Measurements from ENCODE around the gene CNOT6. TPM values are rescaled to one million over a fixed set of nuclear protein-coding genes. Genes with fewer than 3 reads are reported as not detected.
"Not testable (repeated sequence)": the region's sequence is repeated elsewhere in the genome, so short reads cannot be mapped to it uniquely, and the experiment has no call there.

The CNOT6 gene
- total RNA-seq, 1 donor from 2014 or later, result 24.9 TPM

GRCh38 chr5:180492226-180492903 is 1.8 kb upstream of the CNOT6 start:
- Mint-ChIP-seq H3K27ac (no peak overlapping the region), H3K4me1 (peaks cover 24% of the 10 kb centered on the region), H3K36me3 (ENCODE audit: low read depth) (peaks cover 7% of the 10 kb centered on the region), H3K9me3 (no peaks in the 10 kb centered on the region), H3K27me3 (no peaks in the 10 kb centered on the region), H3K4me3 (no peak overlapping the region)
- no peak for ATAC-seq (ENCODE audit: low read depth)
- no peak for TF ChIP-seq CTCF (IDR thresholded peaks at IDR 0.05)
- POLR2A ChIA-PET, result interaction anchor here (0.7 to 1.0 kb wide), 2 partner anchors 199 to 202 kb away, joined by 3 read pairs; no protein-coding TSS in a partner anchor
- no peak for DNase-seq
- intact Hi-C loops (cut with micrococcal nuclease), result loop anchor here (5.0 to 10.0 kb wide), 3 partner anchors 138 to 1865 kb away; partner anchors contain the start of genes CLK4, GFPT2 and RNF130
- CTCF ChIA-PET, result no interaction called here

DNA sequence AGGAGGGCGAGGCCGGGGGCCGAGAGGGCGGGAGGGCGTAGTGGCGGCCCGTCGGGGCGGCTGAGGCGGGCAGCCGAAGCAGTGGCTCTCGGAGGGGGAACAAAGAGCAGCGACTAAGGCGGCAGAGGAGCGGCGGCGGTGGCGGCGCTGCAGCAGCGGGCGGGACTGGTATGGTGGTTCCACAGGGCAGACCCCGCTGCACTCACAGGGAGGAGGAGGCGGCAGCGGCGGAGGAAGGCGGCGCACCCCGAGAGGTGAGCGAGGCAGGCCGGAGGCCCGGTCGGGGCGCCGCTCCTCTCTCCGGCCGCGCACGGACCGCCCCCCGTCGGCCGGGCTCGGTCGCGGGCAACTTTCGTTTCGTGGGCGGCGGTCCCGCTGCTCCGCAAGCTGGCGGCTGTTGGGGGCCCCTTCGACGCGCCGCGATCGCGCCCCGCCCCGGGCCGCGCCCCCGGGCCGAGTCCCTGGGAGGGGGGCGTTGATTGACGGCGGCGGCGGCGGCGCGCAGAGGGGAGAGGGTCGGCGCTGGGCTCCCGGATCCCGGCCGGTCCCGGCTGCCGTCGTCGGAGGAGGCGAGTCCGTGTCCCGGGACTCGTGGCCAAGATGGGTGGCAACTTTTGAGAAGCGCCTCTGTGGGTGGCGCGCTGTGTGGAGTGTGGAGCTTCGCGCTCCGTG is 467 bp downstream of the CNOT6 start:
- Mint-ChIP-seq H3K9me3 (no peaks in the 10 kb centered on the region), H3K36me3 (ENCODE audit: low read depth) (peaks cover 17% of the 10 kb centered on the region), H3K27ac (peak overlapping the region; percentile 92), H3K4me3 (peak overlapping the region; percentile 88), H3K27me3 (no peaks in the 10 kb centered on the region), H3K4me1 (peaks cover 37% of the 10 kb centered on the region)
- no peak for DNase-seq
- POLR2A ChIA-PET, result interaction anchor here (0.5 kb wide), 1 partner anchor 15 kb away, joined by 3 read pairs; no protein-coding TSS in a partner anchor
- intact Hi-C loops (cut with micrococcal nuclease), result loop anchor here (1.0 to 10.0 kb wide), 5 partner anchors 140 to 1867 kb away; partner anchors contain the start of genes CLK4, GFPT2, RNF130 and ZFP62
- ATAC-seq (ENCODE audit: low read depth), result peak; percentile 39
- no peak for TF ChIP-seq CTCF (IDR thresholded peaks at IDR 0.05)
- CTCF ChIA-PET, result no interaction called here

DNA sequence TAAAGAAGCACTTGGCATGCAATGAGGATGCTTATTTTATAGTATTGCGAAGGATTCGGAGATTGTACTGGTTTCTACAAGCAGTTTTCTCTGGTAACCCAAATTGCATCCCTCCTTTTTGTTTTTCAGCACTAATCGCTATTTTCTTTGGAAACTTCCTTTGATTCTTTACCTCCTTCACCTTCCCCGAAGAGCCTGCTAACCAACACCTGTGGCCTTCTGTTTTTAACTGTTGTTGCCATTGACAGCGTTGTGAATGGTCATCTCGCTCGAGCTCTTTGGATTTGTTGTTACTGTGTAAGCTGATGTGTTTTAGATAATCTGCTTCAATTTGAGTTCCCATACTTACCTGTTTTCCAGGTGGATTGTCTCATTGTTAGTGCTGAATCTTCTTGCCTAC is 1.1 kb downstream of the CNOT6 start:
- Mint-ChIP-seq H3K4me3 (peak overlapping the region; percentile 80), H3K9me3 (no peaks in the 10 kb centered on the region), H3K36me3 (ENCODE audit: low read depth) (peaks cover 18% of the 10 kb centered on the region), H3K4me1 (peaks cover 39% of the 10 kb centered on the region), H3K27ac (peak overlapping the region; percentile 63), H3K27me3 (no peaks in the 10 kb centered on the region)
- POLR2A ChIA-PET, result interaction anchor here (0.5 kb wide), 1 partner anchor 14 kb away, joined by 3 read pairs; no protein-coding TSS in a partner anchor
- DNase-seq (no peak), ATAC-seq (ENCODE audit: low read depth) (no peak)
- CTCF ChIA-PET, result no interaction called here
- TF ChIP-seq CTCF (IDR thresholded peaks at IDR 0.05), result no peak
- intact Hi-C loops (cut with micrococcal nuclease), result loop anchor here (2.0 to 10.0 kb wide), 2 partner anchors 140 to 366 kb away; partner anchors contain the start of genes GFPT2 and ZFP62

DNA sequence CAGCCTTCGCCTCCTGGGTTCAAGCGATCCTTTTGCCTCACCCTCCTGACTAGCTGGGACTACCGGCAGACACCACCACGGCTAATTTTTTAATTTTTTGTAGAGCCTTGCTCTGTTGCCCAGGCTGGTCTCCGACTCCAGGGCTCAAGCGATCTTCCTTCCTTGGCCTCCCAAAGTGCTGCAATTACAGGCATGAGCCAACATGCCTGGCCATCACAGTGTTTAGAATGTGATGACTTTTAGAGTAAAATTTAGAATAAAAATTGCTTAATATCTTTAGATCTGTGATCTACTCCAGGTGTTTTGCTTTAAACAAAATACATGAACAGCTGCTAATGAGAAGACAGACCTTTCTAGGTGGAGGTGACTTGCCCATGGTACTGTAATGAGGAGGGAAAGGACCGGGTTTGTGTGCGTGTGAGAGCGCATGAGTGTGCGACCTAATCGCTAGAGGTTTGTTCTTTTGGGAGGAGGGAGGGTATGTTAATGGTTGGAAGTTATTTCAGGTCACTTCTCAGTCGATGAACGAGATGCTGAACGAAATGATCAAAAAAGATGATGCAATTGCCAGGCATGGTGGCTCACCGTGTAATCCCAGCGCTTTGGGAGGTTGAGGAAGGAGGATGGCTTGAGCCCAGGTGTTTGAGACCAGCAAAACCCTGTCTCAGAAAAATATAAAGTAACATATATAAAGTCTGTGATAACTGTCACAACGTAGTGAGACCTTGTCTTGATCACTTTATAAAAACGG is 2.0 kb downstream of the CNOT6 start:
- Mint-ChIP-seq H3K27me3 (no peaks in the 10 kb centered on the region), H3K36me3 (ENCODE audit: low read depth) (peaks cover 18% of the 10 kb centered on the region), H3K4me1 (peaks cover 39% of the 10 kb centered on the region), H3K4me3 (peak overlapping the region; percentile 35), H3K27ac (no peak overlapping the region), H3K9me3 (no peaks in the 10 kb centered on the region)
- intact Hi-C loops (cut with micrococcal nuclease), result loop anchor here (2.0 to 10.0 kb wide), 2 partner anchors 141 to 365 kb away; partner anchors contain the start of genes GFPT2 and ZFP62
- ATAC-seq (ENCODE audit: low read depth) (no peak), DNase-seq (no peak)
- POLR2A ChIA-PET, result no interaction called here
- TF ChIP-seq CTCF (IDR thresholded peaks at IDR 0.05), result no peak
- CTCF ChIA-PET, result no interaction called here

GRCh38 chr5:180496806-180497205 is 2.6 kb downstream of the CNOT6 start:
- Mint-ChIP-seq H3K4me1 (peaks cover 39% of the 10 kb centered on the region), H3K36me3 (ENCODE audit: low read depth) (peaks cover 18% of the 10 kb centered on the region)
- H3K9me3 Mint-ChIP-seq; DNase-seq; H3K27ac Mint-ChIP-seq; H3K4me3 Mint-ChIP-seq; ATAC-seq (ENCODE audit: low read depth); H3K27me3 Mint-ChIP-seq; POLR2A ChIA-PET; CTCF ChIA-PET: not testable (repeated sequence)
- intact Hi-C loops (cut with micrococcal nuclease), result loop anchor here (10.0 kb wide), 1 partner anchor 142 kb away; the partner anchor contains the start of gene GFPT2

- H3K4me3 Mint-ChIP-seq; DNase-seq; H3K27ac Mint-ChIP-seq; H3K9me3 Mint-ChIP-seq; H3K27me3 Mint-ChIP-seq; CTCF ChIA-PET; ATAC-seq (ENCODE audit: low read depth): not testable (repeated sequence)
- POLR2A ChIA-PET, result interaction anchor here (0.8 kb wide), 1 partner anchor 19 kb away, joined by 4 read pairs; no protein-coding TSS in a partner anchor
- Mint-ChIP-seq H3K4me1 (peaks cover 40% of the 10 kb centered on the region), H3K36me3 (ENCODE audit: low read depth) (peaks cover 18% of the 10 kb centered on the region)
- intact Hi-C loops (cut with micrococcal nuclease), result loop anchor here (10.0 kb wide), 1 partner anchor 143 kb away; the partner anchor contains the start of gene GFPT2
These were observed 3.7 kb downstream of the CNOT6 start for GRCh38 chr5:180497865-180498264.

Data from activated B cell treated with CpG ODN at 0.5 μM for 24 hours (primary cell).